ENCODE data around the gene SERPINE1. TPM values are rescaled to one million over a fixed set of nuclear protein-coding genes. Genes with fewer than 3 reads are reported as not detected.

The SERPINE1 gene
- total and polyA plus RNA-seq, 2 of the 8 experiments (the other 6 are each of a cell fraction or from before 2014, with no cell fraction given): 3.7 to 5.6 TPM

DNA sequence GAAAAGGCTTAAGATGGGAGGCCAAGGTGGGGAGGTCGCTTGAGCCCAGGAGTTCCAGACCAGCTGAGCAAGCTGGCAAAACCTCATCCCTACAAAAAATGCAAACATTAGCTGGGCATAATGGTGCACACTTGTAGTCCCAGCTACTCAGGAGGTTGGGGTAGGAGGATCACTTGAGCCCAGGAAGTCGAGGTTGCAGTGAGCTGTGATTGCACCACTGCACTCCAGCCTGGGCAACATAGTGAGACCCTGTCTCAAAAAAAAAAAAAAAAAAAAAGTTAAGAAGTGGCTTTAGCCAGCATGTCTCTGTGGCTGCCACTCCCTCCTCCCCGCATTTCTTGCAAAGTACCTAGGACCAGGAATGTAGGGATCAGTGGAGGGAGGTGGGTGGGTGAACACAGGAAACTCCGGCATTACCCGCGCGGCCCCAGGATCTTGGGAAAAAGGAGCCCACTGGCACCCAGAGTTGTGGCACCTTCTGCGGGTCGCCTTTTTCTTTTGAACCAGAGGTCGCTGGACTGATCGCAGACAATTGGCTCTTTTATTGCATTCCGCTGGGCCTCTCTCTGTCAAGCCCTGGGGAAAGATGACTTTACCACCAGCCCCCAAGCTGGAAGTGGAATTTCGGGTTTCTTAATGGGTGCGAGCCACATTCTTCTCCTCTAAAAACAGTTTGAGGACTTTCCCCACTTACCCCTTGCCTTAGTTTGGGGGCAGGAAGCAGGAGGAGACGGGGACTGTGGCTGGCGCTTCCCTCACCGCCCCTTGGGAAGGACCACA is 35.0 kb downstream of the SERPINE1 start (continued):
- TF ChIP-seq, protein P1, sequence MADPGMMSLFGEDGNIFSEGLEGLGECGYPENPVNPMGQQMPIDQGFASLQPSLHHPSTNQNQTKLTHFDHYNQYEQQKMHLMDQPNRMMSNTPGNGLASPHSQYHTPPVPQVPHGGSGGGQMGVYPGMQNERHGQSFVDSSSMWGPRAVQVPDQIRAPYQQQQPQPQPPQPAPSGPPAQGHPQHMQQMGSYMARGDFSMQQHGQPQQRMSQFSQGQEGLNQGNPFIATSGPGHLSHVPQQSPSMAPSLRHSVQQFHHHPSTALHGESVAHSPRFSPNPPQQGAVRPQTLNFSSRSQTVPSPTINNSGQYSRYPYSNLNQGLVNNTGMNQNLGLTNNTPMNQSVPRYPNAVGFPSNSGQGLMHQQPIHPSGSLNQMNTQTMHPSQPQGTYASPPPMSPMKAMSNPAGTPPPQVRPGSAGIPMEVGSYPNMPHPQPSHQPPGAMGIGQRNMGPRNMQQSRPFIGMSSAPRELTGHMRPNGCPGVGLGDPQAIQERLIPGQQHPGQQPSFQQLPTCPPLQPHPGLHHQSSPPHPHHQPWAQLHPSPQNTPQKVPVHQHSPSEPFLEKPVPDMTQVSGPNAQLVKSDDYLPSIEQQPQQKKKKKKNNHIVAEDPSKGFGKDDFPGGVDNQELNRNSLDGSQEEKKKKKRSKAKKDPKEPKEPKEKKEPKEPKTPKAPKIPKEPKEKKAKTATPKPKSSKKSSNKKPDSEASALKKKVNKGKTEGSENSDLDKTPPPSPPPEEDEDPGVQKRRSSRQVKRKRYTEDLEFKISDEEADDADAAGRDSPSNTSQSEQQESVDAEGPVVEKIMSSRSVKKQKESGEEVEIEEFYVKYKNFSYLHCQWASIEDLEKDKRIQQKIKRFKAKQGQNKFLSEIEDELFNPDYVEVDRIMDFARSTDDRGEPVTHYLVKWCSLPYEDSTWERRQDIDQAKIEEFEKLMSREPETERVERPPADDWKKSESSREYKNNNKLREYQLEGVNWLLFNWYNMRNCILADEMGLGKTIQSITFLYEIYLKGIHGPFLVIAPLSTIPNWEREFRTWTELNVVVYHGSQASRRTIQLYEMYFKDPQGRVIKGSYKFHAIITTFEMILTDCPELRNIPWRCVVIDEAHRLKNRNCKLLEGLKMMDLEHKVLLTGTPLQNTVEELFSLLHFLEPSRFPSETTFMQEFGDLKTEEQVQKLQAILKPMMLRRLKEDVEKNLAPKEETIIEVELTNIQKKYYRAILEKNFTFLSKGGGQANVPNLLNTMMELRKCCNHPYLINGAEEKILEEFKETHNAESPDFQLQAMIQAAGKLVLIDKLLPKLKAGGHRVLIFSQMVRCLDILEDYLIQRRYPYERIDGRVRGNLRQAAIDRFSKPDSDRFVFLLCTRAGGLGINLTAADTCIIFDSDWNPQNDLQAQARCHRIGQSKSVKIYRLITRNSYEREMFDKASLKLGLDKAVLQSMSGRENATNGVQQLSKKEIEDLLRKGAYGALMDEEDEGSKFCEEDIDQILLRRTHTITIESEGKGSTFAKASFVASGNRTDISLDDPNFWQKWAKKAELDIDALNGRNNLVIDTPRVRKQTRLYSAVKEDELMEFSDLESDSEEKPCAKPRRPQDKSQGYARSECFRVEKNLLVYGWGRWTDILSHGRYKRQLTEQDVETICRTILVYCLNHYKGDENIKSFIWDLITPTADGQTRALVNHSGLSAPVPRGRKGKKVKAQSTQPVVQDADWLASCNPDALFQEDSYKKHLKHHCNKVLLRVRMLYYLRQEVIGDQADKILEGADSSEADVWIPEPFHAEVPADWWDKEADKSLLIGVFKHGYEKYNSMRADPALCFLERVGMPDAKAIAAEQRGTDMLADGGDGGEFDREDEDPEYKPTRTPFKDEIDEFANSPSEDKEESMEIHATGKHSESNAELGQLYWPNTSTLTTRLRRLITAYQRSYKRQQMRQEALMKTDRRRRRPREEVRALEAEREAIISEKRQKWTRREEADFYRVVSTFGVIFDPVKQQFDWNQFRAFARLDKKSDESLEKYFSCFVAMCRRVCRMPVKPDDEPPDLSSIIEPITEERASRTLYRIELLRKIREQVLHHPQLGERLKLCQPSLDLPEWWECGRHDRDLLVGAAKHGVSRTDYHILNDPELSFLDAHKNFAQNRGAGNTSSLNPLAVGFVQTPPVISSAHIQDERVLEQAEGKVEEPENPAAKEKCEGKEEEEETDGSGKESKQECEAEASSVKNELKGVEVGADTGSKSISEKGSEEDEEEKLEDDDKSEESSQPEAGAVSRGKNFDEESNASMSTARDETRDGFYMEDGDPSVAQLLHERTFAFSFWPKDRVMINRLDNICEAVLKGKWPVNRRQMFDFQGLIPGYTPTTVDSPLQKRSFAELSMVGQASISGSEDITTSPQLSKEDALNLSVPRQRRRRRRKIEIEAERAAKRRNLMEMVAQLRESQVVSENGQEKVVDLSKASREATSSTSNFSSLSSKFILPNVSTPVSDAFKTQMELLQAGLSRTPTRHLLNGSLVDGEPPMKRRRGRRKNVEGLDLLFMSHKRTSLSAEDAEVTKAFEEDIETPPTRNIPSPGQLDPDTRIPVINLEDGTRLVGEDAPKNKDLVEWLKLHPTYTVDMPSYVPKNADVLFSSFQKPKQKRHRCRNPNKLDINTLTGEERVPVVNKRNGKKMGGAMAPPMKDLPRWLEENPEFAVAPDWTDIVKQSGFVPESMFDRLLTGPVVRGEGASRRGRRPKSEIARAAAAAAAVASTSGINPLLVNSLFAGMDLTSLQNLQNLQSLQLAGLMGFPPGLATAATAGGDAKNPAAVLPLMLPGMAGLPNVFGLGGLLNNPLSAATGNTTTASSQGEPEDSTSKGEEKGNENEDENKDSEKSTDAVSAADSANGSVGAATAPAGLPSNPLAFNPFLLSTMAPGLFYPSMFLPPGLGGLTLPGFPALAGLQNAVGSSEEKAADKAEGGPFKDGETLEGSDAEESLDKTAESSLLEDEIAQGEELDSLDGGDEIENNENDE (IDR thresholded peaks at IDR 0.05; ENCODE audit: insufficient replicate concordance, low read length): no peak
- no peak for TF ChIP-seq CTBP2 (IDR thresholded peaks at IDR 0.05; ENCODE audit: borderline replicate concordance, insufficient read depth, insufficient read length, low read length)
- TF ChIP-seq SAP30 (IDR thresholded peaks at IDR 0.05; ENCODE audit: insufficient read depth, insufficient replicate concordance, low read length): no peak
- TF ChIP-seq ASH2L (IDR thresholded peaks at IDR 0.05; ENCODE audit: low read length): no peak

Measured in H1 (cell line).